PC-3 (cell line): Measurements from ENCODE around the gene PRXL2B. TPM values are rescaled to one million over a fixed set of nuclear protein-coding genes. Genes with fewer than 3 reads are reported as not detected.

Experiments used
- ATAC-seq: fragments of 200-7000 bp; cut with Tn5 transposase; 2 replicates; pipeline ENCODE4 v1.9.1; 2020; ENCODE audit warnings: mild to moderate bottlenecking, moderate library complexity
- BruUV-seq: library from RNA; stranded (reverse); fragments of 400-500 nt; replicated peaks from 2 replicates; lab custom pipeline; 2021; lab: Mats Ljungman, UMichigan
- CTCF ChIA-PET: fragments of 300-600 bp; sonication (Branson Sonifier 250); formaldehyde crosslinking; loops from one replicate; lab custom pipeline; 2022; ENCODE audit warnings: antibody characterized with exemption; lab: Charles Lee
- POLR2A ChIA-PET: fragments of 300-600 bp; sonication (Branson Sonifier 250); formaldehyde crosslinking; loops from one replicate; lab custom pipeline; 2022; ENCODE audit warnings: antibody characterized with exemption; ENCODE audit not compliant: unreplicated experiment; lab: Charles Lee
- DNase-seq: peaks from one replicate; pipeline ENCODE4 v3.0.0-alpha.2; 2015
- H2AFZ ChIP-seq: fragments of 300-600 bp; sonication (generic); 2 replicates; pipeline ENCODE4 v1.6.0; 2016; ENCODE audit warnings: antibody characterized with exemption, low read length
- H3F3A ChIP-seq: fragments of 300-600 bp; sonication (generic); one replicate; pipeline ENCODE4 v1.6.0; 2017; ENCODE audit warnings: antibody characterized with exemption, low read length, control low read depth, mild to moderate bottlenecking; ENCODE audit not compliant: unreplicated experiment
- H3K27ac ChIP-seq: fragments of 300-600 bp; sonication (generic); 2 replicates; pipeline ENCODE4 v1.5.1; 2016; ENCODE audit warnings: mild to moderate bottlenecking, low read length
- H3K27me3 ChIP-seq: fragments of 300-600 bp; sonication (generic); 2 replicates; pipeline ENCODE4 v1.6.1; 2016; ENCODE audit warnings: low read length, mixed read lengths
- H3K36me3 ChIP-seq: fragments of 300-600 bp; sonication (generic); 2 replicates; pipeline ENCODE4 v1.6.1; 2016; ENCODE audit warnings: low read depth, mixed run types, low read length, mixed read lengths
- H3K4me1 ChIP-seq: fragments of 300-600 bp; sonication (generic); 2 replicates; pipeline ENCODE4 v1.5.1; 2016; ENCODE audit warnings: low read length; ENCODE audit not compliant: insufficient read depth
- H3K4me2 ChIP-seq: fragments of 300-600 bp; sonication (generic); 2 replicates; pipeline ENCODE4 v1.6.0; 2016; ENCODE audit warnings: low read length
- H3K4me3 ChIP-seq: fragments of 300-600 bp; sonication (generic); 2 replicates; pipeline ENCODE4 v1.5.1; 2016; ENCODE audit warnings: mild to moderate bottlenecking, low read length, mixed read lengths
- H3K79me2 ChIP-seq: fragments of 300-600 bp; sonication (generic); 2 replicates; pipeline ENCODE4 v1.6.1; 2017; ENCODE audit warnings: low read length, mixed read lengths
- H3K9ac ChIP-seq: fragments of 300-600 bp; sonication (generic); 2 replicates; pipeline ENCODE4 v1.6.0; 2016; ENCODE audit warnings: mild to moderate bottlenecking, low read length
- H3K9me2 ChIP-seq: fragments of 300-600 bp; sonication (generic); replicated peaks from 2 replicates; pipeline ENCODE4 v1.6.1; 2016; ENCODE audit warnings: mixed run types, low read length, mixed read lengths
- H3K9me3 ChIP-seq: fragments of 300-600 bp; sonication (generic); 2 replicates; pipeline ENCODE4 v1.6.1; 2016; ENCODE audit warnings: low read length, mixed read lengths
- H4K20me1 ChIP-seq: fragments of 300-600 bp; sonication (generic); 2 replicates; pipeline ENCODE4 v1.6.1; 2016; ENCODE audit warnings: low read length, mixed read lengths
- EZH2 ChIP-seq: fragments of 300-600 bp; sonication (generic); IDR thresholded peaks from one replicate; pipeline ENCODE4 v1.6.1; 2017; ENCODE audit warnings: antibody characterized with exemption, mild to moderate bottlenecking, low read length; ENCODE audit not compliant: unreplicated experiment
- EZH2phosphoT487 ChIP-seq: fragments of 300-600 bp; sonication (generic); IDR thresholded peaks from 2 replicates; pipeline ENCODE4 v1.6.1; 2018; ENCODE audit warnings: mild to moderate bottlenecking, antibody characterized with exemption, low read length, borderline replicate concordance
- intact Hi-C: fragments of 100-400 bp; cut with micrococcal nuclease; formaldehyde crosslinking; loops from 2 replicates; pipeline ENCODE4 v1.9.0; 2023
- total RNA-seq: library from RNA; depleted of rRNA; stranded (reverse); fragments of >200 nt; gene quantifications from 2 replicates; pipeline ENCODE4 v1.2.3, GENCODE V29; 2014
- TF ChIP-seq, protein P1 (sequence below): fragments of 300-600 bp; sonication (generic); conservative IDR thresholded peaks from 2 replicates; pipeline ENCODE4 v1.5.1; 2017; ENCODE audit warnings: antibody characterized with exemption, low read depth, mild to moderate bottlenecking, low read length

PRXL2B gene
- total RNA-seq, 1 experiment from 2014 or later = 75.0 TPM

DNA sequence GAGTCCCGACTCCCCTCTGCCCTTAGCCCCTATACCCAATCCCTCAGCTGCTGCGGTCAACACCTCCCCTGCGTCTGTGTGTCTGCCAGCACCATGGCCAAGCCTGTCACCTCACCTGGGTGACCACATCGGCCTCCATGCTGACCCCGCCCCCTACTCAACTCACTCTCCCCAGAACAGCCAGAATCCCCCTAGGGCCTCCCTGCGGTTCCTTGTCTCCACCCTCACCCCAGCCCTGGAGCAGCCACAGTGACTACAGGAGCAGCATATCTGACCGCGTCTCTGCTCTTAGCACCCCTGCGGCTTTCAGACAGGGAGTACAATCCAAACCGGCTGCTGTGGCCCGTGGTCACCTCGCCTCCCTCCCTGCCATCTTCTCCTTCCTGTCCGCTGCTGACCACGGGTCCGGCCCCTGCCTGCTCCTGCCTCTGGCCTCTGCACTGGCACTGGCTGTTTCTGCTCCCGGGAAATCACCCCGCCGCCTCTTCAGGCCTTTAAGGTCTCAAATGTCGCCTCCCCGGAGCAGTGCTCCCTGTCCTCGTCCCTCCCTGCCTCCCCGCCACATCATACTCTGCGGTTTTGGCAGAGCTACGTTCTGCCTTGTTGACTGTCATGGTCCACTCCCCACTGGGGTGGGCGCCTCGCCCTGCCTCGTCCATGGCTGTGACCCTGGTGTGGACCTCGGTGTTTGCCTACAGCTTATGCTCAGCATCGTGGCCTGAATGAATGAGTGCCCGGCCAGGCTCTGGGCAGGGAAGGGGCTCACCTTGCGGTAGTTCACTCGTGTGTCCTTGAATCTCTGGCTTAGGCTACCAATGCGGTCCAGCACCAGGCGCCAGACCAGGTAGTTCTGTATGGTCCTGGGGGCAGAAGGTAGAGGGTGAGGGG is 11.1 kb downstream of the PRXL2B start:
- H3K4me1 ChIP-seq = no peaks in the 10 kb centered on the region
- CTCF ChIA-PET = no interaction called here
- H3K4me3 ChIP-seq = no peak overlapping the region
- peaks cover 6% of the 10 kb centered on the region; the same call in 1 of the 2 replicates for H3K9me3 ChIP-seq
- H3K79me2 ChIP-seq = no peaks in the 10 kb centered on the region
- no peak overlapping the region for H3K4me2 ChIP-seq
- no peak overlapping the region for H3K27ac ChIP-seq
- TF ChIP-seq EZH2phosphoT487 = no peak
- TF ChIP-seq, protein P1, sequence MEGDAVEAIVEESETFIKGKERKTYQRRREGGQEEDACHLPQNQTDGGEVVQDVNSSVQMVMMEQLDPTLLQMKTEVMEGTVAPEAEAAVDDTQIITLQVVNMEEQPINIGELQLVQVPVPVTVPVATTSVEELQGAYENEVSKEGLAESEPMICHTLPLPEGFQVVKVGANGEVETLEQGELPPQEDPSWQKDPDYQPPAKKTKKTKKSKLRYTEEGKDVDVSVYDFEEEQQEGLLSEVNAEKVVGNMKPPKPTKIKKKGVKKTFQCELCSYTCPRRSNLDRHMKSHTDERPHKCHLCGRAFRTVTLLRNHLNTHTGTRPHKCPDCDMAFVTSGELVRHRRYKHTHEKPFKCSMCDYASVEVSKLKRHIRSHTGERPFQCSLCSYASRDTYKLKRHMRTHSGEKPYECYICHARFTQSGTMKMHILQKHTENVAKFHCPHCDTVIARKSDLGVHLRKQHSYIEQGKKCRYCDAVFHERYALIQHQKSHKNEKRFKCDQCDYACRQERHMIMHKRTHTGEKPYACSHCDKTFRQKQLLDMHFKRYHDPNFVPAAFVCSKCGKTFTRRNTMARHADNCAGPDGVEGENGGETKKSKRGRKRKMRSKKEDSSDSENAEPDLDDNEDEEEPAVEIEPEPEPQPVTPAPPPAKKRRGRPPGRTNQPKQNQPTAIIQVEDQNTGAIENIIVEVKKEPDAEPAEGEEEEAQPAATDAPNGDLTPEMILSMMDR = no peak
- no peak for TF ChIP-seq EZH2
- DNase-seq (no peak), ATAC-seq (no peak)
- peaks cover 3% of the 10 kb centered on the region; the same call in 1 of the 2 replicates for H3K27me3 ChIP-seq
- H3K36me3 ChIP-seq = no peaks in the 10 kb centered on the region
- POLR2A ChIA-PET = no interaction called here
- H3K9ac ChIP-seq = no peak overlapping the region
- no peaks in the 10 kb centered on the region for H3F3A ChIP-seq
- H2AFZ ChIP-seq = no peak overlapping the region
- H3K9me2 ChIP-seq = no peaks in the 10 kb centered on the region
- intact Hi-C loops = no loop called here
- BruUV-seq = no TSS peak
- H4K20me1 ChIP-seq = no peaks in the 10 kb centered on the region

DNA sequence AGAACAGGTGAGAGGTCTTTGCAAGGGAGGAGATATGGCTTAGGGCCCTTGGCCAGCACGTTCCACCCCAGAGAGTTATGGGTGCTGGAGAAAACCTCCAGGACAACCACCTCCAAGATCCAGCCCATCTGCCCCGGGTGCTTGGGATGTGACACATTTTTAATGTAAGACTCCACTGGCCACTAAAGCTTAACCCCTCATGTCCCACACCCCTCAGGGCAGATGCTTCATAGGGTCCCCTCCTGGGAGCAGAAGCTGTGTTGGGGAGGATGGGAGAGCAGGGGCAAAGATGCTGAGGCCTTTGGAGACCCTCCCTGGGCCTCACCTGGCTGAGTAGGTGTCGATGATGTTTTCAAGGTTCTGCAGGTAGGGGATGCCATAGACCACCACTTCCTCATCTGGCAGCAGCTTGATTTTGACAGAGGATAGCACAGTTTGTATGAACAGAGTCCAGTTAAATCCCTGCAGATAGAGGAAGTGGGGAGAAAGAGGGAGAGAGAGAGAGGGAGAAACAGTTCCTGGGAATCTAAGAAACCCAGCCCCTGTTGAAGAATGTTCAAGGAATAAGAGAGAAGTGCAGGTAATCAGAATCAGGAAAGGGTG is 11.9 kb downstream of the PRXL2B start:
- no peak overlapping the region for H3K9ac ChIP-seq
- ChIA-PET CTCF (no interaction called here), POLR2A (no interaction called here)
- H3K36me3 ChIP-seq = no peaks in the 10 kb centered on the region
- H3K27ac ChIP-seq = no peak overlapping the region
- intact Hi-C loops = no loop called here
- no peaks in the 10 kb centered on the region for H3F3A ChIP-seq
- DNase-seq = no peak
- BruUV-seq = no TSS peak
- ATAC-seq = no peak
- H3K4me1 ChIP-seq = no peaks in the 10 kb centered on the region
- H3K9me3 ChIP-seq = peaks cover 6% of the 10 kb centered on the region; the same call in 1 of the 2 replicates
- no peak overlapping the region for H3K4me3 ChIP-seq
- no peaks in the 10 kb centered on the region for H3K9me2 ChIP-seq
- no peak overlapping the region for H2AFZ ChIP-seq
- TF ChIP-seq, protein P1 = no peak
- TF ChIP-seq EZH2 = no peak
- TF ChIP-seq EZH2phosphoT487 = no peak
- H3K79me2 ChIP-seq = no peaks in the 10 kb centered on the region
- H4K20me1 ChIP-seq = no peaks in the 10 kb centered on the region
- H3K27me3 ChIP-seq = peaks cover 3% of the 10 kb centered on the region; the same call in 1 of the 2 replicates
- no peak overlapping the region for H3K4me2 ChIP-seq
